Body of pancreas (tissue), 4 donors: ENCODE results near the gene NIPAL4. TPM values are rescaled to one million over a fixed set of nuclear protein-coding genes. Genes with fewer than 3 reads are reported as not detected.

Source experiments
- ATAC-seq: fragments of 150-250 bp; one replicate; pipeline ENCODE4 v1.9.1; 2016
- DNase-seq, 4 donors: peaks; one replicate each; pipeline ENCODE4 v3.0.0-alpha.2; 2019
- H3K27ac ChIP-seq, 4 donors: fragments of 200-600 bp; sonication (generic); 1 replicate in 3 of 4; 2 replicates in 1 of 4; pipeline versions ENCODE4 v1.5.1 to v1.6.1; 2016 to 2019; ENCODE audit warnings: mild to moderate bottlenecking in 1 of 4, mixed read lengths in 1 of 4, moderate library complexity in 1 of 4
- H3K27me3 ChIP-seq, 2 donors: fragments of 200-600 bp; sonication (generic); one replicate each; pipeline ENCODE4 v1.6.0; 2016; ENCODE audit warnings: mild to moderate bottlenecking in 1 of 2
- H3K36me3 ChIP-seq, 2 donors: fragments of 200-600 bp; sonication (generic); replicated peaks in 1 of 2; 2 replicates each; pipeline ENCODE4 v1.5.1; 2016; ENCODE audit warnings: low read depth in 2 of 2; ENCODE audit not compliant: insufficient read depth in 1 of 2
- H3K4me1 ChIP-seq: fragments of 200-600 bp; sonication (generic); one replicate; pipeline ENCODE4 v1.6.0; 2016
- H3K4me3 ChIP-seq, 2 donors: fragments of 200-600 bp; sonication (generic); 1 replicate in 1 of 2; 2 replicates in 1 of 2; pipeline ENCODE4 v1.5.1; 2016 to 2019
- H3K9me3 ChIP-seq, 3 donors: fragments of 200-600 bp; sonication (generic); 1 replicate in 2 of 3; 2 replicates in 1 of 3; pipeline ENCODE4 v1.5.1; 2016
- CTCF ChIP-seq, 7 experiments: fragments of 450-650 bp in 4 of 7; fragments of 200-600 bp in 3 of 7; sonication (generic) in 3 of 7; IDR thresholded peaks; one replicate each; pipeline ENCODE4 v1.5.1; 2016 to 2019; ENCODE audit warnings: antibody characterized with exemption in 7 of 7
- POLR2A ChIP-seq, 3 donors: fragments of 450-650 bp; IDR thresholded peaks; one replicate each; pipeline ENCODE4 v1.6.1; 2016; ENCODE audit warnings: antibody characterized with exemption in 3 of 3, mild to moderate bottlenecking in 2 of 3
- WGBS, 2 donors: methylation state at CpG; one replicate each; pipeline ENCODE4 v1.1.5; 2017; 5-methylcytosine and 5-hydroxymethylcytosine counted together
- intact Hi-C: fragments of 100-400 bp; cut with DNase I; formaldehyde crosslinking; loops from one replicate; pipeline ENCODE4 v1.15.1; 2023
- total RNA-seq, 2 donors: library from RNA; depleted of rRNA; stranded (reverse); fragments of >200 nt; gene quantifications; one replicate each; pipeline ENCODE4 v1.1.0, GENCODE V29; 2016

NIPAL4 gene
- total RNA-seq, 2 donors from 2014 or later, result not detected

GRCh38 chr5:157463081-157463480 lies 3.1 kb downstream of the NIPAL4 start:
- no peak overlapping the region for H3K4me3 ChIP-seq
- no peak overlapping the region for H3K27ac ChIP-seq
- 79% methylated on average over 8 of the region's 8 CpGs; no CpG with 5 or more reads in 1 of the 2 donors for WGBS, 2 donors
- no peaks in the 10 kb centered on the region for H3K27me3 ChIP-seq
- intact Hi-C loops, result no loop called here
- H3K36me3 ChIP-seq, result no peaks in the 10 kb centered on the region
- ATAC-seq, result no peak
- DNase-seq, result no peak
- TF ChIP-seq POLR2A (IDR thresholded peaks at IDR 0.05) (no peak), CTCF (IDR thresholded peaks at IDR 0.05) (no peak)
- H3K9me3 ChIP-seq, result no peaks in the 10 kb centered on the region
- H3K4me1 ChIP-seq, result peaks cover 8% of the 10 kb centered on the region

GRCh38 chr5:157463621-157464518 lies 3.9 kb downstream of the NIPAL4 start:
- intact Hi-C loops, result no loop called here
- Histone ChIP-seq H3K4me1 (peaks cover 8% of the 10 kb centered on the region), H3K27me3 (no peaks in the 10 kb centered on the region), H3K9me3 (no peaks in the 10 kb centered on the region), H3K4me3 (no peak overlapping the region), H3K36me3 (no peaks in the 10 kb centered on the region), H3K27ac (no peak overlapping the region)
- TF ChIP-seq POLR2A (IDR thresholded peaks at IDR 0.05), result no peak
- TF ChIP-seq CTCF (IDR thresholded peaks at IDR 0.05), result no peak
- ATAC-seq (no peak), DNase-seq (no peak)
- WGBS, 2 donors, result 56 to 66% methylated on average over 9 of the region's 9 CpGs

GRCh38 chr5:157464519-157465171 lies 4.6 kb downstream of the NIPAL4 start:
- intact Hi-C loops, result no loop called here
- no peaks in the 10 kb centered on the region for H3K36me3 ChIP-seq
- H3K9me3 ChIP-seq, result no peaks in the 10 kb centered on the region
- no peak overlapping the region for H3K27ac ChIP-seq
- DNase-seq (peak in 1 of 4 donors; percentile 50), ATAC-seq (peak; percentile 52)
- TF ChIP-seq CTCF (IDR thresholded peaks at IDR 0.05), result no peak
- TF ChIP-seq POLR2A (IDR thresholded peaks at IDR 0.05), result no peak
- WGBS, 2 donors, result 42 to 55% methylated on average over 4 of the region's 4 CpGs
- no peaks in the 10 kb centered on the region for H3K27me3 ChIP-seq
- H3K4me1 ChIP-seq, result peaks cover 8% of the 10 kb centered on the region
- no peak overlapping the region for H3K4me3 ChIP-seq

GRCh38 chr5:157468293-157468965 lies 8.4 kb downstream of the NIPAL4 start:
- DNase-seq (no peak), ATAC-seq (no peak)

More at GRCh38 chr5:157468293-157468965, 8.4 kb downstream of the NIPAL4 start:
- H3K27ac ChIP-seq, result no peak overlapping the region
- no peaks in the 10 kb centered on the region for H3K4me1 ChIP-seq
- H3K9me3 ChIP-seq, result no peaks in the 10 kb centered on the region
- H3K4me3 ChIP-seq, result no peak overlapping the region
- H3K36me3 ChIP-seq, result no peaks in the 10 kb centered on the region
- TF ChIP-seq CTCF (IDR thresholded peaks at IDR 0.05), result no peak
- no peak for TF ChIP-seq POLR2A (IDR thresholded peaks at IDR 0.05)
- intact Hi-C loops, result no loop called here
- 88 to 92% methylated on average over 13 of the region's 13 CpGs for WGBS, 2 donors
- H3K27me3 ChIP-seq, result no peaks in the 10 kb centered on the region
